Measurements from ENCODE around the gene CDK15. TPM values are rescaled to one million over a fixed set of nuclear protein-coding genes. Genes with fewer than 3 reads are reported as not detected.

CDK15 gene
- total RNA-seq, 1 donor from 2014 or later = 1.8 TPM

- no peak for TF ChIP-seq CTCF (conservative IDR thresholded peaks at IDR 0.05)
- Mint-ChIP-seq H3K4me1 (ENCODE audit: unreplicated experiment) (peaks cover 34% of the 10 kb centered on the region), H3K27ac (no peak overlapping the region), H3K4me3 (no peak overlapping the region), H3K36me3 (no peaks in the 10 kb centered on the region), H3K9me3 (no peaks in the 10 kb centered on the region), H3K27me3 (peaks cover 6% of the 10 kb centered on the region)
- DNase-seq (ENCODE audit: extremely low spot score, unreplicated experiment) = no peak
Measured at GRCh38 chr2:201904538-201905420, 98.4 kb downstream of the CDK15 start.

- Mint-ChIP-seq H3K27ac (no peak overlapping the region), H3K27me3 (peaks cover 6% of the 10 kb centered on the region), H3K4me1 (ENCODE audit: unreplicated experiment) (peaks cover 36% of the 10 kb centered on the region)
Measured at GRCh38 chr2:201906777-201907562, 100.6 kb downstream of the CDK15 start.

GRCh38 chr2:201907563-201907881 lies 101.2 kb downstream of the CDK15 start:
- H3K9me3 Mint-ChIP-seq = no peaks in the 10 kb centered on the region
- no peaks in the 10 kb centered on the region for H3K36me3 Mint-ChIP-seq
- H3K4me1 Mint-ChIP-seq (ENCODE audit: unreplicated experiment) = peaks cover 34% of the 10 kb centered on the region
- H3K4me3 Mint-ChIP-seq = no peak overlapping the region
- DNase-seq (ENCODE audit: extremely low spot score, unreplicated experiment) = no peak
- TF ChIP-seq CTCF (conservative IDR thresholded peaks at IDR 0.05) = no peak
- no peak overlapping the region for H3K27ac Mint-ChIP-seq
- peaks cover 6% of the 10 kb centered on the region for H3K27me3 Mint-ChIP-seq

More at GRCh38 chr2:201906777-201907562, 100.6 kb downstream of the CDK15 start:
- no peaks in the 10 kb centered on the region for H3K36me3 Mint-ChIP-seq
- TF ChIP-seq CTCF (conservative IDR thresholded peaks at IDR 0.05) = no peak
- H3K9me3 Mint-ChIP-seq = no peaks in the 10 kb centered on the region
- DNase-seq (ENCODE audit: extremely low spot score, unreplicated experiment) = no peak
- no peak overlapping the region for H3K4me3 Mint-ChIP-seq

- DNase-seq (ENCODE audit: extremely low spot score, unreplicated experiment) = no peak
- Mint-ChIP-seq H3K36me3 (no peaks in the 10 kb centered on the region), H3K9me3 (no peaks in the 10 kb centered on the region), H3K27ac (no peak overlapping the region), H3K4me3 (no peak overlapping the region), H3K4me1 (ENCODE audit: unreplicated experiment) (peaks cover 43% of the 10 kb centered on the region), H3K27me3 (peaks cover 6% of the 10 kb centered on the region)
- no peak for TF ChIP-seq CTCF (conservative IDR thresholded peaks at IDR 0.05)
Measured at GRCh38 chr2:201908901-201909300, 102.6 kb downstream of the CDK15 start.

- no peaks in the 10 kb centered on the region for H3K36me3 Mint-ChIP-seq
- H3K27ac Mint-ChIP-seq = peak overlapping the region; percentile 29
- H3K9me3 Mint-ChIP-seq = no peaks in the 10 kb centered on the region
- no peak overlapping the region for H3K4me3 Mint-ChIP-seq
- peaks cover 6% of the 10 kb centered on the region for H3K27me3 Mint-ChIP-seq
- H3K4me1 Mint-ChIP-seq (ENCODE audit: unreplicated experiment) = peaks cover 43% of the 10 kb centered on the region
- DNase-seq (ENCODE audit: extremely low spot score, unreplicated experiment) = no peak
- no peak for TF ChIP-seq CTCF (conservative IDR thresholded peaks at IDR 0.05)
Measured at GRCh38 chr2:201909348-201909747, 103.0 kb downstream of the CDK15 start.
